Measurements from ENCODE around the gene RAB3GAP2.
A peak's percentile ranks its signal among the peaks of the same experiment; 100 is the strongest.
"Not testable (repeated sequence)": the region's sequence is repeated elsewhere in the genome, so short reads cannot be mapped to it uniquely, and the experiment has no call there.

RAB3GAP2 gene

DNA sequence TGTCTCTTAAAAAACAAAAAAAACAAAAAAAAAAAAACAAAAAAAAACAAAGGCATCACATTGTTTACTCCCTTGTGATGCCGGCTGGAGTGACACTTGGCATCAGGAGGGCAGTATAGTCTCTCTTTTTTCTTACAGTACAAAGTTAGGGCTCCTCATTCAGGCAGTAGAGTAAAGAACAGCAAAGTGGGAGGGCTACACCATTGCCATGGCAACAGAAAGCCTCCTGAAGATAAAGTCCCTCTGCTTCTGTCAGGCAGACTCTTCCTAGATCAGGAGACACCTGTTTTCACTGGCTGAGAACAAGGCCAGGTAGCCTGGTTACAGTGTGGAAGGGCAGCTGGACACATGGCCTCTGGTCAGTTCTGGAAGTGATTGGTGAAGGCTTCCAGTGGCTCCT lies 41.3 kb upstream of the RAB3GAP2 start:
- no peak for DNase-seq (ENCODE audit: extremely low read depth, low read depth)
- TF ChIP-seq, protein P1, sequence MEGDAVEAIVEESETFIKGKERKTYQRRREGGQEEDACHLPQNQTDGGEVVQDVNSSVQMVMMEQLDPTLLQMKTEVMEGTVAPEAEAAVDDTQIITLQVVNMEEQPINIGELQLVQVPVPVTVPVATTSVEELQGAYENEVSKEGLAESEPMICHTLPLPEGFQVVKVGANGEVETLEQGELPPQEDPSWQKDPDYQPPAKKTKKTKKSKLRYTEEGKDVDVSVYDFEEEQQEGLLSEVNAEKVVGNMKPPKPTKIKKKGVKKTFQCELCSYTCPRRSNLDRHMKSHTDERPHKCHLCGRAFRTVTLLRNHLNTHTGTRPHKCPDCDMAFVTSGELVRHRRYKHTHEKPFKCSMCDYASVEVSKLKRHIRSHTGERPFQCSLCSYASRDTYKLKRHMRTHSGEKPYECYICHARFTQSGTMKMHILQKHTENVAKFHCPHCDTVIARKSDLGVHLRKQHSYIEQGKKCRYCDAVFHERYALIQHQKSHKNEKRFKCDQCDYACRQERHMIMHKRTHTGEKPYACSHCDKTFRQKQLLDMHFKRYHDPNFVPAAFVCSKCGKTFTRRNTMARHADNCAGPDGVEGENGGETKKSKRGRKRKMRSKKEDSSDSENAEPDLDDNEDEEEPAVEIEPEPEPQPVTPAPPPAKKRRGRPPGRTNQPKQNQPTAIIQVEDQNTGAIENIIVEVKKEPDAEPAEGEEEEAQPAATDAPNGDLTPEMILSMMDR (IDR thresholded peaks at IDR 0.05; ENCODE audit: low read depth, low read length): no peak

DNA sequence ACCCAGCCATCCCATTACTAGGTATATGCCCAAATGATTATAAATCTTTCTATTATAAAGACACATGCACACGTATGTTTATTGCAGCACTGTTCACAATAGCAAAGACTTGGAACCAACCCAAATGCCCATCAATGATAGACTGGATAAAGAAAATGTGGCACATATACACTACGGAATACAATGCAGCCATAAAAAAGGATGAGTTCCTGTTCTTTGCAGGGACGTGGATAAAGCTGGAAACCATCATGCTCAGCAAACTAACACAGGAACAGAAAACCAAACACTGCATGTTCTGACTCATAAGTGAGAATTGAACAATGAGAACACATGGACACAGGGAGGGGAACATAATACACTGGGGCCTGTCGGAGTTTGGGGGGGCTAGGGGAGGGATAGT lies 37.9 kb upstream of the RAB3GAP2 start:
- not testable (repeated sequence) for DNase-seq (ENCODE audit: extremely low read depth, low read depth)

DNA sequence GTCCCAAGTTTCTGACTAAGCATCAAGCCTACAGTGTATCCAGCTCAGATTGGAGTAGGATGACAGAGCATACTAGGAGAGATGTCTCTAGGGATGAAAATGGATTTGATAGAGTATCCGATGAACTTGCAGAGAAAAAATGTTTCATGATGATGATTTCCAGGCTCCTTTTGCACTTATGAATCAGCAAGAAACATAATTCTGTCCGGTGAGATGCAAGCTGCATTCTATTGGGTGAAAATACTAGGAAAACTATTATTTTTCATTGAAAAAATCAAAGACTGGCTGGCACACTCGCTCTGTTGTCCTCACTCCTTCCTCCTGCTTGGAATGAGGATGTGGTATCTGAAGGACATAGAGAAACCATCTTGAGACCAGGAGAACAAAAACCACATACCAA lies 35.4 kb upstream of the RAB3GAP2 start:
- TF ChIP-seq, protein P1 (IDR thresholded peaks at IDR 0.05; ENCODE audit: low read depth, low read length): no peak
- DNase-seq (ENCODE audit: extremely low read depth, low read depth): no peak

DNA sequence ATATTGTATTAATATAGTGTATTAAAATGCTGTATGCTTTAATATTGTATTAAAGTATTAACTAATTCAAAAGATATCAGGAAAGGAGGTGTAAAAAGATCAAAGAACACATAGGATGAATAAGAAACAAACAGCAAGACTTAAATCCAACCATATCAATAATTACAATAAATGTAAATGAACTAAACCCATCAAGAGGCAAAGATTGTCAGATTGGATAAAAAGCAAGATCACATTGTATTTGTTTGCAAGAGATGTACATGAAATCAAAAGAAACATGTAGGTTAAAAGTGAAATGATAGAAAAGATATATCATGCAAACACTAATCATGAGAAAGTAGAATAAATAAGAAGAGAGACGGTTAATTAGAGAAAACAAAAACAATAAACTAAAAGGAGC lies 34.1 kb upstream of the RAB3GAP2 start:
- DNase-seq (ENCODE audit: extremely low read depth, low read depth): no peak
- TF ChIP-seq, protein P1 (IDR thresholded peaks at IDR 0.05; ENCODE audit: low read depth, low read length): no peak

DNA sequence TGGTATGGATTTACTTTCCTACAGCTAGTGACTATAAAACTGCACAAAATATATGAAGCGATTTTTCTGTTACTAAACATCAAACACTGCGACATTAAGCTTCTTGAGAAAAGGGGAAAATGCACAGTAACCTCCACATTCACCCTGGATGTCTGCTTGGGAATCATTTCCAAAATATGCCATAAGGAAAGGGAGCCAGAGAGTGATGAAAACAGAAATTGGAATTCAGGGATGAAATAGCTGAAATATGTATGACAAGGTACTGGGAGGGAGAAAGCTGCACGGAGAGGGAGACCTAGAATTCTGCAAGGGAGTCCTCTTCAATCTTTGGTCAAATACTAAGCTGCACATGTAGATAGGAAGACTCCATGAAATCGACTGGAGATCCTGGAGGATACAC lies 31.6 kb upstream of the RAB3GAP2 start:
- TF ChIP-seq, protein P1 (IDR thresholded peaks at IDR 0.05; ENCODE audit: low read depth, low read length): no peak
- DNase-seq (ENCODE audit: extremely low read depth, low read depth): no peak

DNA sequence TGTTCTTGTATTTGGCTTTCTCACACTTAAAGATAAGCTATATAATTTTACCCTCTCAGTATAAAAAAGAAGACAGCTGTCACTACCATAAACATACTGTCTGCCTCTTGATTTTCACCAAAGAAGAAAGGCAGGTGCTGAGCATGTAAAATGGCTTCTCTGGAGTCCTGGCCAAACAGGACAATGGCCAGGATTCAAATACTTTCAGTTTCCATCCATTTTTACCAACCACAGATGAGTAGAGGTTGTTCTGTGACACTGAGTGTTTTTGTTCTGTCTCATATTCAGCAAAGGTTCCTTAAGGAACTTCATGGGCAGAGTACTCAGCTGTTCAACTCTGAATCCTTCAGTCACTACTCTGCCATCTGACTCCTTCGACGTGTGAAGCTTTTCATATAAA lies 29.4 kb upstream of the RAB3GAP2 start:
- no peak for DNase-seq (ENCODE audit: extremely low read depth, low read depth)
- TF ChIP-seq, protein P1 (IDR thresholded peaks at IDR 0.05; ENCODE audit: low read depth, low read length): no peak

DNA sequence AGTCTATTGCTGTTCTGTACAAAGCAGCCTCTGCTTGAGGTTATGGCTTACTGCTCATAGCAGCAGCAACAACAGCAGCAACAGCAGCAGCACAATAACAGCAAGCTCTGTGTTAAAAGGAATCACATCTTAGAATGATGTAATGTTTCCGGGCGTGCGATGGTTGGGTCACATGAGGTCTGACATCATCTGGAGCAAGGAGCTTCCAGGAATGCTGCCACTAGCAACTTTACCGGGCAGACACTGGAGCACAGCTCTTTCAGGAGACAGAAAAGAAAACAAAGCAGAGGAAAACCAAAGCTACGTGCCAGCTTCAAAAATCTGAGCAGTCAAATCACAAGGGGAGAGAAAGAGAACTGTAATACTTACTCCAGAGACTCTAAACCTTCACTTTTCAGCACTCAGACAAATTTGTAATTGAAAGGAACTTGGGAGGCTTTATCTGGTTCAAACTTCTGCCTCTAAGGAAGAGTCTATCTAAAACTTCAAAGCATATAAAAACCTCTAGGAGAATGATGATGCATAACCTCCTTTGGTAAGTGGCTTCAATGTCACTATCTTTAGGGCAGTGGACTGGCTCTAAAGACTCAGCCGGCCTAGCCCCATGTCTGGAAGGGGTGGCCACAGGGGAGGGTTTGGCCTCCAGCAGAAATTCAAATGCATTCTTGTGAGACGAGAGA lies 28.3 kb upstream of the RAB3GAP2 start:
- TF ChIP-seq, protein P1 (IDR thresholded peaks at IDR 0.05; ENCODE audit: low read depth, low read length): no peak

DNA sequence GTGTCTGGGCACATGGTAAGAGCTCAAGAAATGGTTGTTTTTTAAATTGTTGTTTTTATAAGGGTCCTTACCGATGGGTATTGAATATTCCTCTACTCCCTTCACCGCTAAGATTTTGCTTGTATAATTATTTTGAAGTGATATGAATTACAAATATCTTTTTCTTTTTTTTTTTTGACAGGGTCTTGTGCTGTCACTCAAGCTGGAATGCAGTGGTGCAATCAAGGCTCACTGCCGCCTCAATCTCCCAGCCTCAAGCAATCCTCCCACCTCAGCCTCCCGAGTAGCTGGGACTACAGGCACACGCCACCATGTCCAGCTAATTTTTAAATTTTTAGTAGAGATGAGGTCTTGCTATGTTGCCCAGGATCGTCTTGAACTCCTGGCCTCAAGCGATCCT lies 27.1 kb upstream of the RAB3GAP2 start:
- TF ChIP-seq, protein P1 (IDR thresholded peaks at IDR 0.05; ENCODE audit: low read depth, low read length): no peak
- no peak for DNase-seq (ENCODE audit: extremely low read depth, low read depth)

More for the DNA sequence above, 28.3 kb upstream of the RAB3GAP2 start:
- peak; percentile 61 for DNase-seq (ENCODE audit: extremely low read depth, low read depth)
